GM12878 (cell line): Measurements from ENCODE around the gene KCNC4. TPM values are rescaled to one million over a fixed set of nuclear protein-coding genes. Genes with fewer than 3 reads are reported as not detected.

Experiments
- ATAC-seq: fragments of 200-7000 bp; cut with Tn5 transposase; 3 replicates; pipeline ENCODE4 v1.9.1; 2020; ENCODE audit warnings: mild to moderate bottlenecking, moderate library complexity
- BruUV-seq: library from RNA; stranded (reverse); fragments of 400-500 nt; replicated peaks from 2 replicates; lab custom pipeline; 2021; lab: Mats Ljungman, UMichigan
- CTCF ChIA-PET: fragments of 300-600 bp; sonication (Branson Sonifier 250); formaldehyde crosslinking; extraction: SDS; loops from one replicate; lab custom pipeline; 2021; ENCODE audit warnings: inconsistent platforms; lab: Yijun Ruan, JAX
- POLR2A ChIA-PET: fragments of 350-600 bp; formaldehyde crosslinking; extraction: SDS; loops from one replicate; lab custom pipeline; 2021; ENCODE audit warnings: inconsistent platforms; lab: Charles Lee
- RAD21 ChIA-PET: fragments of 300-600 bp; sonication (Branson Sonifier 250); formaldehyde crosslinking; loops from one replicate; lab custom pipeline; 2023; ENCODE audit warnings: antibody characterized with exemption; ENCODE audit not compliant: unreplicated experiment; lab: Charles Lee
- SMC1A ChIA-PET: fragments of 300-600 bp; sonication (Branson Sonifier 250); formaldehyde crosslinking; loops from one replicate; lab custom pipeline; 2023; ENCODE audit not compliant: unreplicated experiment, uncharacterized antibody; lab: Charles Lee
- DNase-seq: peaks from one replicate; pipeline ENCODE4 v3.0.0-alpha.2; 2011; ENCODE audit warnings: low read depth, low spot score
- FAIRE-seq: peaks from 3 replicates; lab custom pipeline; 2011; peaks lifted over from hg19 to GRCh38; lab: Jason Lieb, UNC
- H2AFZ ChIP-seq: 2 replicates; pipeline ENCODE4 v1.6.0; 2011; ENCODE audit warnings: low read depth, low read length, control low read depth; ENCODE audit not compliant: control insufficient read depth
- H3K27ac ChIP-seq: 2 replicates; pipeline ENCODE4 v1.5.1; 2011; ENCODE audit warnings: control low read depth; ENCODE audit not compliant: control insufficient read depth, insufficient read depth
- H3K27me3 ChIP-seq, 2 experiments: replicated peaks in 1 of 2; 2 replicates each; pipeline versions ENCODE4 v1.6.0 to v1.6.1; 2011; ENCODE audit warnings: low read length in 1 of 2; ENCODE audit not compliant: control insufficient read depth in 2 of 2, insufficient read depth in 2 of 2
- H3K36me3 ChIP-seq, 2 experiments: 2 replicates each; pipeline ENCODE4 v1.5.1; 2011; ENCODE audit warnings: low read length in 1 of 2; ENCODE audit not compliant: control insufficient read depth in 2 of 2, insufficient read depth in 2 of 2
- H3K4me1 ChIP-seq: 2 replicates; pipeline ENCODE4 v1.6.1; 2011; ENCODE audit warnings: mild to moderate bottlenecking, low read length, moderate library complexity, mixed read lengths; ENCODE audit not compliant: control insufficient read depth, insufficient read depth
- H3K4me2 ChIP-seq: 2 replicates; pipeline ENCODE4 v1.6.0; 2011; ENCODE audit warnings: control low read depth; ENCODE audit not compliant: control insufficient read depth, insufficient read depth
- H3K4me3 ChIP-seq: fragments of 200-600 bp; sonication (generic); 2 replicates; pipeline ENCODE4 v1.5.1; 2016
- H3K79me2 ChIP-seq: 2 replicates; pipeline ENCODE4 v1.6.0; 2011; ENCODE audit warnings: low read length; ENCODE audit not compliant: control insufficient read depth, insufficient read depth
- H3K9ac ChIP-seq: 2 replicates; pipeline ENCODE4 v1.8.0; 2011; ENCODE audit warnings: low read length, control low read depth, mixed read lengths; ENCODE audit not compliant: control insufficient read depth, insufficient read depth
- H3K9me3 ChIP-seq: replicated peaks from 3 replicates; pipeline ENCODE4 v1.5.1; 2011; ENCODE audit warnings: mild to moderate bottlenecking, low read length; ENCODE audit not compliant: control insufficient read depth, insufficient read depth
- H4K20me1 ChIP-seq: 2 replicates; pipeline ENCODE4 v1.6.0; 2011; ENCODE audit not compliant: control insufficient read depth, insufficient read depth
- ATF3 ChIP-seq: IDR thresholded peaks from 2 replicates; pipeline ENCODE4 v1.6.1; 2011; ENCODE audit warnings: low read depth, mild to moderate bottlenecking, low read length, moderate library complexity, borderline replicate concordance; ENCODE audit errors: extremely low read depth
- DPF2 ChIP-seq: fragments of 450-650 bp; IDR thresholded peaks from 2 replicates; pipeline ENCODE4 v1.6.1; 2017; ENCODE audit warnings: mild to moderate bottlenecking
- E4F1 ChIP-seq: fragments of 450-650 bp; IDR thresholded peaks from 2 replicates; pipeline ENCODE4 v1.6.1; 2018; ENCODE audit warnings: borderline replicate concordance, mild to moderate bottlenecking; ENCODE audit not compliant: partially characterized antibody
- EED ChIP-seq: sonication (generic); IDR thresholded peaks from 2 replicates; pipeline ENCODE4 v1.6.1; 2016; ENCODE audit warnings: antibody characterized with exemption, low read depth
- ETV6 ChIP-seq, 2 experiments: fragments of 450-650 bp in 1 of 2; IDR thresholded peaks in 1 of 2; conservative IDR thresholded peaks in 1 of 2; 2 replicates each; pipeline ENCODE4 v1.6.1; 2014; ENCODE audit warnings: antibody characterized with exemption in 1 of 2, borderline replicate concordance in 1 of 2, low read depth in 1 of 2, mild to moderate bottlenecking in 1 of 2, moderate library complexity in 1 of 2
- KAT2A ChIP-seq: conservative IDR thresholded peaks from 2 replicates; pipeline ENCODE4 v1.6.1; 2011; ENCODE audit warnings: low read depth, low read length; ENCODE audit not compliant: control insufficient read depth
- MTA3 ChIP-seq: IDR thresholded peaks from 2 replicates; pipeline ENCODE4 v1.6.1; 2012; ENCODE audit warnings: low read length, inconsistent platforms, borderline replicate concordance
- NR2F1 ChIP-seq: fragments of 450-650 bp; conservative IDR thresholded peaks from 2 replicates; pipeline ENCODE4 v1.6.1; 2017; ENCODE audit warnings: mild to moderate bottlenecking
- RAD51 ChIP-seq: fragments of 450-650 bp; IDR thresholded peaks from 2 replicates; pipeline ENCODE4 v1.6.1; 2016; ENCODE audit warnings: moderate library complexity, mild to moderate bottlenecking, inconsistent platforms
- RB1 ChIP-seq: fragments of 450-650 bp; formaldehyde crosslinking; IDR thresholded peaks from 2 replicates; pipeline ENCODE4 v1.6.1; 2017; ENCODE audit warnings: mild to moderate bottlenecking, borderline replicate concordance
- RELB ChIP-seq: fragments of 450-650 bp; IDR thresholded peaks from 2 replicates; pipeline ENCODE4 v1.6.1; 2017; ENCODE audit warnings: low read depth, mild to moderate bottlenecking, moderate library complexity
- STAT1 ChIP-seq: fragments of 450-650 bp; conservative IDR thresholded peaks from 2 replicates; pipeline ENCODE4 v1.6.1; 2014; ENCODE audit warnings: antibody characterized with exemption, mild to moderate bottlenecking
- STAT3 ChIP-seq: IDR thresholded peaks from 2 replicates; pipeline ENCODE4 v1.6.1; 2011; ENCODE audit warnings: low read depth, low read length, improper control_type of control experiment
- WGBS: methylation state at CpG from one replicate; pipeline ENCODE4 v1.1.6; 2016; ENCODE audit warnings: low lambda C conversion rate; ENCODE audit not compliant: insufficient replicate concordance, insufficient coverage; ENCODE audit errors: missing lambda C conversion rate; 5-methylcytosine and 5-hydroxymethylcytosine counted together
- in situ Hi-C: fragments of 300-500 bp; cut with MboI; formaldehyde crosslinking; loops from 9 replicates; pipeline ENCODE4 v1.14.3; 2018; ENCODE audit warnings: mixed read lengths
- intact Hi-C: fragments of 100-400 bp; cut with micrococcal nuclease; formaldehyde crosslinking; loops from one replicate; pipeline ENCODE4 v1.14.2; 2022; ENCODE audit not compliant: unreplicated experiment
- polyA plus RNA-seq, 11 experiments: library from polyadenylated mRNA; depleted of rRNA in 4 of 11; unstranded in 6 of 11; stranded (reverse) in 5 of 11; fragments of >200 nt; fragmentation: Nextera tagmentation in 4 of 11; fragmentation: Illumina TruSeq in 1 of 11; extraction: Ambion mirVana in 4 of 11; extraction: Trizol in 1 of 11; gene quantifications; 1 replicate in 1 of 11; 2 replicates in 10 of 11; pipeline versions ENCODE4 v1.2.1 to v1.2.3, GENCODE V29; 2011 to 2016; ENCODE audit warnings: inconsistent platforms in 2 of 11, missing spikeins in 2 of 11, low read depth in 1 of 11
- total RNA-seq, 4 experiments: library from RNA; depleted of rRNA in 3 of 4; stranded (reverse); fragments of >200 nt in 3 of 4; fragmentation: Illumina TruSeq in 1 of 4; extraction: Trizol in 1 of 4; gene quantifications; 2 replicates each; pipeline versions ENCODE4 v1.2.1 to v1.2.3, GENCODE V29; 2013 to 2021

The KCNC4 gene
- total and polyA plus RNA-seq, 10 of the 15 experiments (the other 5 are each of a cell fraction or from before 2014, with no cell fraction given): 0.06 to 1.7 (median 0.36) TPM

- TF ChIP-seq KAT2A: no peak
- TF ChIP-seq, all 136 proteins: peak for 11
These were observed 2.3 kb upstream of the KCNC4 start (continued) for GRCh38 chr1:110207831-110208230.

GRCh38 chr1:110208916-110209645, 1.0 kb upstream of the KCNC4 start:
- DNase-seq (no peak), FAIRE-seq (no peak), ATAC-seq (no peak)
- Histone ChIP-seq H3K4me3 (peak overlapping the region; percentile 73), H3K9me3 (no peaks in the 10 kb centered on the region), H3K27me3 (peaks cover 0 to 14% of the 10 kb centered on the region in 2 experiments; a peak in 1 of 4 replicates), H3K4me2 (peak overlapping the region; percentile 99), H3K27ac (no peak overlapping the region), H3K4me1 (peaks cover 4% of the 10 kb centered on the region; the same call in 1 of the 2 replicates), H4K20me1 (no peaks in the 10 kb centered on the region), H3K36me3 (no peaks in the 10 kb centered on the region), H2AFZ (peak overlapping the region; percentile 88), H3K9ac (no peak overlapping the region), H3K79me2 (no peaks in the 10 kb centered on the region)
- TF ChIP-seq ETV6 (conservative IDR thresholded peaks at IDR 0.05 in 1 of 2, IDR thresholded peaks at IDR 0.05 in 1 of 2; ENCODE audit: borderline replicate concordance in 1 of 2, low read depth in 1 of 2) (no peak), E4F1 (no peak), STAT1 (no peak), STAT3 (no peak), DPF2 (no peak), ATF3 (no peak), MTA3 (no peak), EED (no peak), RB1 (no peak), RAD51 (no peak), NR2F1 (no peak), RELB (no peak)
- SMC1A ChIA-PET: interaction anchor here (0.9 to 17.8 kb wide), 27 partner anchors 9 to 286 kb away, joined by 3 to 524 read pairs (median 6); partner anchors contain the start of genes LAMTOR5 and RBM15
- WGBS: 68% methylated on average over 7 of the region's 7 CpGs
- CTCF ChIA-PET: interaction anchor here (0.5 to 18.8 kb wide), 26 partner anchors 12 to 1005 kb away, joined by 3 to 753 read pairs (median 11); partner anchors contain the start of genes LAMTOR5 and RBM15
- RAD21 ChIA-PET: interaction anchor here (0.7 to 6.4 kb wide), 21 partner anchors 16 to 287 kb away, joined by 3 to 319 read pairs (median 5); partner anchors contain the start of genes LAMTOR5 and RBM15
- BruUV-seq: no TSS peak
- POLR2A ChIA-PET: interaction anchor here (0.8 to 3.4 kb wide), 7 partner anchors 27 to 255 kb away, joined by 3 to 21 read pairs (median 3); partner anchors contain the start of gene RBM15
- in situ Hi-C loops (loop anchor here (5.0 kb wide), 1 partner anchor 198 kb away; the partner anchor contains the start of gene LAMTOR5), intact Hi-C loops (no loop called here)
